ENCODE data around the gene ITGAL. TPM values are rescaled to one million over a fixed set of nuclear protein-coding genes. Genes with fewer than 3 reads are reported as not detected.

Gene ITGAL
- total and polyA plus RNA-seq, 2 donors (not counting 1 experiment from before 2014, with no cell fraction given), result 110 to 184 TPM

DNA sequence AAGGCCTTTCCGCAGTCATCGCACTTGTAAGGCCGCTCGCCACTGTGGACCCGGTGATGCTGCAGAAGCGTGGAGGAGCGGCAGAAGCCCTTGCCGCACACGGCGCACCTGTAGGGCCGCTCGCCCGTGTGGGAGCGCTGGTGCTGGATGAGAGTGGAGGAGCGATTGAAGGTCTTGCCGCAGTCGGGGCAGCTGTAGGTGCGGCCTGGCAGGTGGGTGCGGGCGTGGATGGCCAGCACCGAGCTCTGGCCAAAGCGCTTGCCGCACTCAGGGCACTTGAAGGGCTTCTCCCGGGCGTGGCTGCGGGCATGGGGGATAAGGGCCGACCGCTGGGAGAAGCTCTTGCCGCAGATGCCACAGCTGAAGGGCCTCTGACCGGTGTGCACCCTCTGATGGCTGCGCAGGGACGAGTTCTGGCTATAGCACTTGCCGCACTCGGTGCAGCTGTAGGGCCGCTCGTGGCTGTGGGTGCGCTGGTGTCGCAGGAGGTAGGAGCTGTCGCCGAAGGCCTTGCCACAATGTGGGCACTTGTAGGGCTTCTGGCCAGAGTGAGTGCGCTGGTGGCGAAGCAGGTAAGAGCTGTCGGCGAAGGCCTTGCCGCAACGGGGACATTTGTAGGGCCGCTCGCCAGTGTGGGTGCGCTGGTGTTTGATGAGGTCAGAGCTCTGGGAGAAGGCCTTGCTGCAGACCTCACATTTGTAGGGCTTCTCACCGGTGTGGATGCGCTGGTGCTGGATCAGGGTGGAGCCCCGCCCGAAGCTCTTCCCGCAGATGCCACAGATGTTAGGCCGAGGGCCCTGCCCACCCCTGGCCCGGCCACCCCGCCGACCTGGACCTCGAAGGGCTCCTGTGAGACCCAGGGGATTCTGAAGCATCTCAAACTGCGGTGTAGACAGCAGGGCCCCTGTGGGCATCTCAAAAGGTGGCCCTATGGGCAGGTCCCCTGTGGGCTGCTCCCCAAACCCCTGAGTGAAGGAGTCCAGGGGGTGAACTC lies 52.3 kb downstream of the ITGAL start:
- Mint-ChIP-seq H3K27me3 (no peaks in the 10 kb centered on the region), H3K27ac (peak overlapping the region; percentile 41), H3K9me3 (ENCODE audit: insufficient read depth) (no peaks in the 10 kb centered on the region), H3K4me3 (peak overlapping the region; percentile 52), H3K4me1 (peaks cover 18% of the 10 kb centered on the region)
- ChIA-PET CTCF (interaction anchor here (1.1 to 1.8 kb wide), 5 partner anchors 10 to 95 kb away, joined by 3 to 10 read pairs (median 3); partner anchors contain the start of genes DCTPP1 and ZNF747), POLR2A (interaction anchor here (0.5 to 2.3 kb wide), 9 partner anchors 10 to 134 kb away, joined by 3 to 12 read pairs (median 4); partner anchors contain the start of genes DCTPP1, FBRS and ZNF747)
- no peak overlapping the region for H3K4me3 ChIP-seq (ENCODE audit: control extremely low read depth in 1 of 5, extremely low read depth in 1 of 5, insufficient read depth in 1 of 5, low read depth in 2 of 5, low read length in 4 of 5)
- no peak for TF ChIP-seq EZH2 (IDR thresholded peaks at IDR 0.05; ENCODE audit: borderline replicate concordance, insufficient read depth, low read depth, low read length, poor library complexity, severe bottlenecking)
- TF ChIP-seq CTCF (IDR thresholded peaks at IDR 0.05), result no peak
- H3K27ac ChIP-seq (ENCODE audit: low read length in 2 of 2), result no peak overlapping the region
- H3K9me3 ChIP-seq (ENCODE audit: control extremely low read depth in 1 of 3, control insufficient read depth in 2 of 3, insufficient read depth in 1 of 3, low read length in 2 of 3), result no peaks in the 10 kb centered on the region
- H3K4me2 ChIP-seq (replicated peaks; ENCODE audit: low read depth, low read length, poor library complexity, severe bottlenecking), result no peak overlapping the region
- 98% methylated on average over 60 of the region's 60 CpGs for WGBS (ENCODE audit: insufficient coverage)
- H3K9ac ChIP-seq (ENCODE audit: low read length), result no peak overlapping the region
- intact Hi-C loops (cut with micrococcal nuclease), result loop anchor here (5.0 kb wide), 2 partner anchors 68 to 108 kb away; no protein-coding TSS in a partner anchor
- ATAC-seq (ENCODE audit: low read depth) (no peak), DNase-seq (no peak)
- peaks cover 13 to 30% of the 10 kb centered on the region in 2 donors for H3K4me1 ChIP-seq (ENCODE audit: control insufficient read depth in 2 of 2, insufficient read depth in 2 of 2, low read length in 2 of 2)
- H2AFZ ChIP-seq (ENCODE audit: insufficient read depth, low read depth, low read length, poor library complexity, severe bottlenecking), result no peak overlapping the region
- H3K27me3 ChIP-seq (replicated peaks in 1 of 4; ENCODE audit: control extremely low read depth in 1 of 4, control insufficient read depth in 3 of 4, insufficient read depth in 4 of 4, low read length in 3 of 4), result no peaks in the 10 kb centered on the region
- peaks cover 0 to 15% of the 10 kb centered on the region in 2 experiments for H3K36me3 ChIP-seq (replicated peaks in 1 of 2; ENCODE audit: control extremely low read depth in 1 of 2, control insufficient read depth in 1 of 2, extremely low read depth in 1 of 2, insufficient read depth in 2 of 2, low read length in 1 of 2)
- H4K20me1 ChIP-seq (ENCODE audit: control insufficient read depth, insufficient read depth, low read length, poor library complexity, severe bottlenecking), result no peaks in the 10 kb centered on the region
- peaks cover 6% of the 10 kb centered on the region for H3K79me2 ChIP-seq (ENCODE audit: control insufficient read depth, insufficient read depth, low read length)

Data from B cell (primary cell).